Left lobe of liver (tissue), 2 donors: ENCODE results near the gene NPNT. TPM values are rescaled to one million over a fixed set of nuclear protein-coding genes. Genes with fewer than 3 reads are reported as not detected.
A peak's percentile ranks its signal among the peaks of the same experiment; 100 is the strongest.

Source experiments
- ATAC-seq: fragments of 200-7000 bp; cut with Tn5 transposase; one replicate; pipeline ENCODE4 v1.9.1; 2020; ENCODE audit warnings: mild to moderate bottlenecking, moderate library complexity
- DNase-seq: peaks from one replicate; pipeline ENCODE4 v3.0.0-alpha.2; 2020; ENCODE audit warnings: low spot score
- total RNA-seq: library from RNA; stranded (reverse); gene quantifications from one replicate; pipeline ENCODE4 v1.2.1, GENCODE V29; 2021
- donor health status: DM: no; HTN: no; CAD: no; lungs with moderate emphysema.
- donor health status: DM: no; HTN: yes; CAD: no.

Gene NPNT
- total RNA-seq, 1 donor from 2014 or later: 2.0 TPM

- ATAC-seq (no peak), DNase-seq (no peak)
These were observed 17.4 kb downstream of the NPNT start for GRCh38 chr4:105912633-105913032.

GRCh38 chr4:105917171-105917685, 22.0 kb downstream of the NPNT start:
- DNase-seq (no peak), ATAC-seq (no peak)

GRCh38 chr4:105921301-105921700, 26.0 kb downstream of the NPNT start:
- no peak for DNase-seq
- ATAC-seq: no peak

- no peak for DNase-seq
- ATAC-seq: no peak
These were observed 28.4 kb downstream of the NPNT start for GRCh38 chr4:105923497-105924238.

- no peak for ATAC-seq
These were observed 29.1 kb downstream of the NPNT start for GRCh38 chr4:105924341-105924740.

GRCh38 chr4:105930698-105931097, 35.4 kb downstream of the NPNT start:
- DNase-seq: no peak
- peak; percentile 70 for ATAC-seq

More at GRCh38 chr4:105924341-105924740, 29.1 kb downstream of the NPNT start:
- no peak for DNase-seq

GRCh38 chr4:105933083-105933482, 37.8 kb downstream of the NPNT start:
- DNase-seq (no peak), ATAC-seq (no peak)

GRCh38 chr4:105934386-105934785, 39.1 kb downstream of the NPNT start:
- DNase-seq (no peak), ATAC-seq (no peak)

GRCh38 chr4:105936901-105937300, 41.6 kb downstream of the NPNT start:
- ATAC-seq (no peak), DNase-seq (no peak)

GRCh38 chr4:105937759-105938158, 42.5 kb downstream of the NPNT start:
- no peak for DNase-seq
- ATAC-seq: no peak

GRCh38 chr4:105943234-105943633, 48.0 kb downstream of the NPNT start:
- ATAC-seq (no peak), DNase-seq (no peak)

GRCh38 chr4:105944540-105944939, 49.3 kb downstream of the NPNT start:
- ATAC-seq: no peak
- DNase-seq: no peak

- DNase-seq (no peak), ATAC-seq (no peak)
These were observed 51.5 kb downstream of the NPNT start for GRCh38 chr4:105946771-105947170.

GRCh38 chr4:105950701-105951100, 55.4 kb downstream of the NPNT start:
- no peak for ATAC-seq
- no peak for DNase-seq

GRCh38 chr4:105951198-105951597, 55.9 kb downstream of the NPNT start:
- no peak for DNase-seq
- ATAC-seq: no peak

- no peak for DNase-seq
These were observed 57.3 kb downstream of the NPNT start for GRCh38 chr4:105952591-105952990.

GRCh38 chr4:105956569-105956968, 61.3 kb downstream of the NPNT start:
- DNase-seq (no peak), ATAC-seq (no peak)

More at GRCh38 chr4:105952591-105952990, 57.3 kb downstream of the NPNT start:
- ATAC-seq: no peak

- no peak for ATAC-seq
- no peak for DNase-seq
These were observed 62.4 kb downstream of the NPNT start for GRCh38 chr4:105957680-105958079.

GRCh38 chr4:105963461-105964400, 68.5 kb downstream of the NPNT start:
- no peak for ATAC-seq
- no peak for DNase-seq

- no peak for ATAC-seq
These were observed 70.0 kb downstream of the NPNT start for GRCh38 chr4:105965183-105965800.

GRCh38 chr4:105966051-105966450, 70.8 kb downstream of the NPNT start:
- DNase-seq: no peak

More at GRCh38 chr4:105965183-105965800, 70.0 kb downstream of the NPNT start:
- DNase-seq: no peak

More at GRCh38 chr4:105966051-105966450, 70.8 kb downstream of the NPNT start:
- ATAC-seq: no peak
